Germinal center (tissue), 1 donor: ENCODE measurements around the gene GARIN5B.
"Not testable (repeated sequence)": the region's sequence is repeated elsewhere in the genome, so short reads cannot be mapped to it uniquely, and the experiment has no call there.

ENCODE experiments used
- DNase-seq: peaks from one replicate; pipeline ENCODE4 v3.0.0; 2012; ENCODE audit warnings: mixed read lengths, low spot score

Gene GARIN5B

GRCh38 chr19:55348317-55349034, 14.6 kb downstream of the GARIN5B start:
- DNase-seq = no peak

- no peak for DNase-seq
Observed at GRCh38 chr19:55347442-55348009, 15.5 kb downstream of the GARIN5B start.

- no peak for DNase-seq
Observed at GRCh38 chr19:55346725-55347441, 16.2 kb downstream of the GARIN5B start.

GRCh38 chr19:55345818-55346724, 17.0 kb downstream of the GARIN5B start:
- DNase-seq = no peak

GRCh38 chr19:55345101-55345817, 17.8 kb downstream of the GARIN5B start:
- no peak for DNase-seq

GRCh38 chr19:55344444-55344843, 18.6 kb downstream of the GARIN5B start:
- no peak for DNase-seq

GRCh38 chr19:55341595-55342531, 21.2 kb downstream of the GARIN5B start:
- DNase-seq = no peak

- DNase-seq = peak; percentile 68
Observed at GRCh38 chr19:55341171-55341588, 21.9 kb downstream of the GARIN5B start.

GRCh38 chr19:55340784-55341147, 22.3 kb downstream of the GARIN5B start:
- no peak for DNase-seq

GRCh38 chr19:55339889-55340783, 22.9 kb downstream of the GARIN5B start:
- DNase-seq = no peak

GRCh38 chr19:55339105-55339888, 23.8 kb downstream of the GARIN5B start, which contains the start of gene KMT5C:
Gene KMT5C, plus strand, starts transcription at chr19:55339876. Its CDS starts 2,061 bp downstream, at chr19:55341937.
- peak; percentile 99 for DNase-seq

- DNase-seq = no peak
Observed at GRCh38 chr19:55336101-55336500, 27.0 kb downstream of the GARIN5B start.

GRCh38 chr19:55333870-55334269, 29.2 kb downstream of the GARIN5B start:
- DNase-seq = no peak

GRCh38 chr19:55329791-55330190, 33.3 kb downstream of the GARIN5B start:
- DNase-seq = not testable (repeated sequence)

- DNase-seq = not testable (repeated sequence)
Observed at GRCh38 chr19:55328774-55329318, 34.2 kb downstream of the GARIN5B start.

- no peak for DNase-seq
Observed at GRCh38 chr19:55325172-55325571, 37.9 kb downstream of the GARIN5B start, which contains the start of gene TMEM150B. Gene TMEM150B, minus strand, starts transcription at chr19:55325341. Its CDS starts 4,305 bp downstream, at chr19:55321036.

- DNase-seq = no peak
Observed at GRCh38 chr19:55324662-55325061, 38.4 kb downstream of the GARIN5B start.
